ENCODE results near the gene NOTCH3. TPM values are rescaled to one million over a fixed set of nuclear protein-coding genes. Genes with fewer than 3 reads are reported as not detected.

NOTCH3 gene
- total RNA-seq, 4 donors from 2014 or later: 95.6 to 278 (median 122) TPM

- Histone ChIP-seq H3K4me1 (peaks cover 13 to 32% (median 14%) of the 10 kb centered on the region in 3 donors), H3K9me3 (no peaks in the 10 kb centered on the region), H3K27ac (peak overlapping the region; percentile 54 to 79 (median 74)), H3K27me3 (no peaks in the 10 kb centered on the region), H3K4me3 (peak overlapping the region; percentile 37 to 77 (median 58)), H3K36me3 (peaks cover 0 to 16% (median 0%) of the 10 kb centered on the region in 3 donors)
- intact Hi-C loops (cut with DNase I): no loop called here
- WGBS, 2 donors: 5 to 32% methylated on average over 12 to 26 of the region's 51 CpGs
- TF ChIP-seq POLR2A (IDR thresholded peaks at IDR 0.05) (no peak), CTCF (IDR thresholded peaks at IDR 0.05) (no peak)
- no peak for DNase-seq
Measured at GRCh38 chr19:15223649-15224361, 23.0 kb upstream of the NOTCH3 start.

- TF ChIP-seq POLR2A (IDR thresholded peaks at IDR 0.05) (no peak), CTCF (IDR thresholded peaks at IDR 0.05) (no peak)
Measured at GRCh38 chr19:15222738-15223648, 22.2 kb upstream of the NOTCH3 start.

DNA sequence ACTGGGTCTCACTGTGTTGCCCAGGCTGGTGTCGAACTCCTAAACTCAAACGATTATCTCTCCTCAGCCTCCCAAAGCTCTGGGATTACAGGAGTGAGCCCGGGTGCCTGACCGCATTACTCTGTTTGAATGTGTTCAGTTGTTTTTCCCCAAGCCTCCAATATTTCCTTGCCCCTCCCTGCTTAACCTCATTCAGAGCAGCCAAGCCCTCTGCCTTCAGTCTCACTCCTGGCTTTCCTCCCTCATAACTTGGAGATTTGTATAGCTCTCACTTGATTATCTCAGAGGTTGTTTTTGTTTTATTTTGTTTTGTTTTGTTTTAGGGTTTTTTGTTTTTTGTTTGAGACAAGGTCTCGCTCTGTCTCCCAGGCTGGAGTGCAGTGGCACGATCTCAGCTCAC, 20.0 kb upstream of the NOTCH3 start:
- 63 to 68% methylated on average over 6 of the region's 6 CpGs for WGBS, 2 donors
- no peak for DNase-seq
- Histone ChIP-seq H3K27me3 (no peaks in the 10 kb centered on the region), H3K27ac (peak overlapping the region in 2 of 4 donors; percentile 5 to 34), H3K4me1 (peaks cover 13 to 47% (median 14%) of the 10 kb centered on the region in 3 donors), H3K9me3 (no peaks in the 10 kb centered on the region), H3K36me3 (no peaks in the 10 kb centered on the region), H3K4me3 (no peak overlapping the region)
- intact Hi-C loops (cut with DNase I): no loop called here
- TF ChIP-seq CTCF (IDR thresholded peaks at IDR 0.05) (no peak), POLR2A (IDR thresholded peaks at IDR 0.05) (no peak)

More at GRCh38 chr19:15222738-15223648, 22.2 kb upstream of the NOTCH3 start:
- DNase-seq: no peak
- H3K36me3 ChIP-seq: peaks cover 0 to 14% (median 0%) of the 10 kb centered on the region in 3 donors
- 2 to 3% methylated on average over 34 of the region's 48 CpGs for WGBS, 2 donors
- H3K27ac ChIP-seq: peak overlapping the region; percentile 54 to 79 (median 74)
- peak overlapping the region; percentile 37 to 77 (median 58) for H3K4me3 ChIP-seq
- intact Hi-C loops (cut with DNase I): no loop called here
- H3K27me3 ChIP-seq: no peaks in the 10 kb centered on the region
- peaks cover 13 to 32% (median 14%) of the 10 kb centered on the region in 3 donors for H3K4me1 ChIP-seq
- H3K9me3 ChIP-seq: no peaks in the 10 kb centered on the region

- no peaks in the 10 kb centered on the region for H3K36me3 ChIP-seq
- peaks cover 7 to 41% (median 7%) of the 10 kb centered on the region in 3 donors for H3K4me1 ChIP-seq
- TF ChIP-seq CTCF (IDR thresholded peaks at IDR 0.05) (no peak), POLR2A (IDR thresholded peaks at IDR 0.05) (no peak)
- no peaks in the 10 kb centered on the region for H3K27me3 ChIP-seq
- no peak overlapping the region for H3K27ac ChIP-seq
- intact Hi-C loops (cut with DNase I): no loop called here
- H3K9me3 ChIP-seq: no peaks in the 10 kb centered on the region
- DNase-seq: no peak
- WGBS, 2 donors: 75 to 84% methylated on average over 4 to 7 of the region's 7 CpGs
- no peak overlapping the region for H3K4me3 ChIP-seq
Measured at GRCh38 chr19:15218501-15218900, 17.7 kb upstream of the NOTCH3 start.
